ENCODE results near the gene ARHGAP45. TPM values are rescaled to one million over a fixed set of nuclear protein-coding genes. Genes with fewer than 3 reads are reported as not detected.

Gene ARHGAP45
- total and polyA plus RNA-seq, 9 of the 15 experiments (the other 6 are each of a cell fraction or from before 2014, with no cell fraction given): 0.08 to 22.1 (median 4.2) TPM

- TF ChIP-seq CBX5 (IDR thresholded peaks at IDR 0.05; ENCODE audit: borderline replicate concordance, low read depth) (no peak), NCOR1 (IDR thresholded peaks at IDR 0.05) (no peak), MITF (IDR thresholded peaks at IDR 0.05) (no peak), GTF2E2 (tag; IDR thresholded peaks at IDR 0.05) (no peak), HNRNPLL (IDR thresholded peaks at IDR 0.05; ENCODE audit: low read depth, low read length, poor library complexity, severe bottlenecking) (no peak), ARNT (IDR thresholded peaks at IDR 0.05) (no peak), CBFB (CRISPR knock-in tag; IDR thresholded peaks at IDR 0.05) (no peak), ZNF830 (CRISPR knock-in tag; IDR thresholded peaks at IDR 0.05) (no peak), MLLT1 (IDR thresholded peaks at IDR 0.05) (peak in 1 of 2 experiments; percentile 56; a peak in 1 of 4 replicates), SMARCC2 (IDR thresholded peaks at IDR 0.05; ENCODE audit: low read depth) (no peak), ZNF175 (CRISPR knock-in tag; IDR thresholded peaks at IDR 0.05; ENCODE audit: low read depth) (no peak), GABPB1 (CRISPR knock-in tag; IDR thresholded peaks at IDR 0.05) (no peak; the same call in 1 of the 2 replicates), RBM39 (optimal IDR thresholded peaks at IDR 0.05; ENCODE audit: low read depth, low read length) (no peak), GABPA (tag; conservative IDR thresholded peaks at IDR 0.05; ENCODE audit: low read depth) (peak; percentile 93), CXXC5 (CRISPR knock-in tag; IDR thresholded peaks at IDR 0.05) (0 out of 2 replicates have a peak, but pooled peaks have one; percentile 34), PKNOX1 (IDR thresholded peaks at IDR 0.05) (0 out of 2 replicates have a peak, but pooled peaks have one; percentile 32), ZFPM2 (CRISPR knock-in tag; IDR thresholded peaks at IDR 0.05) (no peak), ZBTB26 (CRISPR knock-in tag; IDR thresholded peaks at IDR 0.05) (0 out of 2 replicates have a peak, but pooled peaks have one; percentile 25), RBM25 (IDR thresholded peaks at IDR 0.05; ENCODE audit: low read depth, low read length, severe bottlenecking) (peak; percentile 38), RBM22 (IDR thresholded peaks at IDR 0.05; ENCODE audit: low read depth, low read length, poor library complexity, severe bottlenecking) (peak; percentile 45), CGGBP1 (CRISPR knock-in tag; IDR thresholded peaks at IDR 0.05) (no peak), POLR2AphosphoS5 (IDR thresholded peaks at IDR 0.05; ENCODE audit: control insufficient read depth, insufficient read depth, low read depth, low read length) (peak; percentile 46; the same call in 1 of the 2 replicates)
Measured at GRCh38 chr19:1028062-1028926, 38.7 kb upstream of the ARHGAP45 start (continued).
